ENCODE measurements around the gene PHEX.

Gene PHEX

DNA sequence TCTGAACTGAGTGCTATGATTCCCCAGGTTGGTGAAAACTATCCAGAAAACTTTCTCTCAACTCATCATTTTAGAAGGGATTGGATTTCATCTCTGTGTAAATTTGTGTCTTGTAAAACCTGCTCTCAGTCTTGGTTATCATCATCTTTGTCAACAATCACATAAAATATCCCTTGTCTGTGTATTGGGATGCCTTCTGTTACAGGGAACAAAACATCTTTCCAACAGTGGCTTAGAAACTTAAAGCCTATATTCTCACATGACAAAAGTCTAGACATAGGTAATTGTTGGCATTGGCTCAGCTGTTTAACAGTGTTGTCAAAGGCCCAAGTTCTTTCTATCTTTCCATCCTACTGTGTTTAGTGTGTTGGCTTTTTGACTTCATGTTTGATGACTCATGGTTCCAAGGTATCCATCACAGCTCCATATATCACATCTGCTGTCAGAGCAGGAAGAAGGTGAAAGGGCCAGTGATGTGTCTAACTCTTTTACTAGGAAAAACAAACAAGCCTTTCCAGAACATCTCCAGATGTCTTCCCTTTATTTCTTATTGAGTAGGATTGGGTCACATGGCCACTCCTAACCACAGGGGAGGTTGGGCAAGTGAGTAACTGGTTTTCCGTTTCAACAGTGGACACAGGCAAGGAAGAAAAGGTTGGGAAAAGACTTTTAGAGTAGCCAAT is 65.0 kb downstream of the PHEX start:
- Histone ChIP-seq H3K9me3 (ENCODE audit: insufficient read depth, low read length) (no peaks in the 10 kb centered on the region), H3K27me3 (ENCODE audit: low read depth, low read length) (no peaks in the 10 kb centered on the region), H3K36me3 (replicated peaks; ENCODE audit: low read depth, low read length) (no peaks in the 10 kb centered on the region), H3K9ac (ENCODE audit: low read length) (no peak overlapping the region), H3K79me2 (ENCODE audit: low read length) (no peaks in the 10 kb centered on the region), H4K20me1 (ENCODE audit: insufficient read depth, low read length) (no peaks in the 10 kb centered on the region), H2AFZ (ENCODE audit: low read depth, low read length) (no peak overlapping the region), H3K27ac (ENCODE audit: low read length) (no peak overlapping the region), H3K4me2 (ENCODE audit: low read length) (no peak overlapping the region), H3K4me1 (ENCODE audit: low read length) (no peaks in the 10 kb centered on the region), H3K4me3 (ENCODE audit: low read length) (no peak overlapping the region)
- no peak for TF ChIP-seq EZH2phosphoT487 (IDR thresholded peaks at IDR 0.05; ENCODE audit: low read depth)
- TF ChIP-seq, protein P1, sequence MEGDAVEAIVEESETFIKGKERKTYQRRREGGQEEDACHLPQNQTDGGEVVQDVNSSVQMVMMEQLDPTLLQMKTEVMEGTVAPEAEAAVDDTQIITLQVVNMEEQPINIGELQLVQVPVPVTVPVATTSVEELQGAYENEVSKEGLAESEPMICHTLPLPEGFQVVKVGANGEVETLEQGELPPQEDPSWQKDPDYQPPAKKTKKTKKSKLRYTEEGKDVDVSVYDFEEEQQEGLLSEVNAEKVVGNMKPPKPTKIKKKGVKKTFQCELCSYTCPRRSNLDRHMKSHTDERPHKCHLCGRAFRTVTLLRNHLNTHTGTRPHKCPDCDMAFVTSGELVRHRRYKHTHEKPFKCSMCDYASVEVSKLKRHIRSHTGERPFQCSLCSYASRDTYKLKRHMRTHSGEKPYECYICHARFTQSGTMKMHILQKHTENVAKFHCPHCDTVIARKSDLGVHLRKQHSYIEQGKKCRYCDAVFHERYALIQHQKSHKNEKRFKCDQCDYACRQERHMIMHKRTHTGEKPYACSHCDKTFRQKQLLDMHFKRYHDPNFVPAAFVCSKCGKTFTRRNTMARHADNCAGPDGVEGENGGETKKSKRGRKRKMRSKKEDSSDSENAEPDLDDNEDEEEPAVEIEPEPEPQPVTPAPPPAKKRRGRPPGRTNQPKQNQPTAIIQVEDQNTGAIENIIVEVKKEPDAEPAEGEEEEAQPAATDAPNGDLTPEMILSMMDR (IDR thresholded peaks at IDR 0.05; ENCODE audit: low read depth, low read length) = no peak

DNA sequence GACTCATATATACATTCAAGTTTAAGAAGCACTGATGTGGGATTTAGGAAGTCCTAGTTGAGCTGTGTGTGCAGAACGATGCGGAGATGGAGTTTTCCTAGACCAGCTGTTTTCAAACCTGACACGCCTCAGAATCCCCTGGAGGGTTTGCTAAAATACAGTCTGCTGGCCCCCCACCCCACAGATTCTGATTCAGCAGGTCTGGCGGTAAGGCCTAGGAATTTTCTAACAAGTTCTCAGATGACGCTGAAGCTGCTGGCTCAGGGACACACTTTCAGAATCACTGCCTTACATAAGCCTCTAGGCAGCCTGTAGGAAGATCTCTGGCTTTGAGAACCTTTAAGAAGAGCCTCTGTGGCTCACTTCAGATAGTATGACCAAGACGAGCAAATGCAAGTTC is 73.1 kb downstream of the PHEX start:
- no peaks in the 10 kb centered on the region for H3K79me2 ChIP-seq (ENCODE audit: low read length)
- H3K27ac ChIP-seq (ENCODE audit: low read length) = no peak overlapping the region
- no peaks in the 10 kb centered on the region for H3K27me3 ChIP-seq (ENCODE audit: low read depth, low read length)
- H3K4me3 ChIP-seq (ENCODE audit: low read length) = no peak overlapping the region
- TF ChIP-seq, protein P1 (IDR thresholded peaks at IDR 0.05; ENCODE audit: low read depth, low read length) = no peak
- TF ChIP-seq EZH2phosphoT487 (IDR thresholded peaks at IDR 0.05; ENCODE audit: low read depth) = no peak
- H3K9me3 ChIP-seq (ENCODE audit: insufficient read depth, low read length) = no peaks in the 10 kb centered on the region
- H2AFZ ChIP-seq (ENCODE audit: low read depth, low read length) = no peak overlapping the region
- H3K36me3 ChIP-seq (replicated peaks; ENCODE audit: low read depth, low read length) = no peaks in the 10 kb centered on the region
- H4K20me1 ChIP-seq (ENCODE audit: insufficient read depth, low read length) = no peaks in the 10 kb centered on the region
- H3K4me2 ChIP-seq (ENCODE audit: low read length) = no peak overlapping the region
- H3K9ac ChIP-seq (ENCODE audit: low read length) = no peak overlapping the region
- no peaks in the 10 kb centered on the region for H3K4me1 ChIP-seq (ENCODE audit: low read length)

DNA sequence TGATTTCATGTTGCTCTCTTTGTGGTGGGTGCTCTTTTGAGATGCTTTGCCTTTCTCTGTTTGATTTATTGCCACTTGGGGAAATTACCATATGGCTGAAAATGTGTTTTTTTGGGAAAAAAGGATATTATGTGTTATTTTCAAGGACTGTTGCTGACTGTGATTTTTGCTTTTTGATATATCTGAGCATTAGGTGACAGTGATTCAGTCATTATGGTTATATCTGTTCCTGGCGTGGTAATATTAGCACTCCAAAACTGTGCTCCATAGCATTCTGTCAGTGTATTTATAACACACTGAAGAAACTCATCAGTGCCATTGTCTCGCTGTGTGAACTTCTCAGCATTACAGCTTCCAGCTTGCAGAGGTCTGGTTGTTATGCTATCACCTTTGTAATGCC is 73.8 kb downstream of the PHEX start:
- Histone ChIP-seq H3K27me3 (ENCODE audit: low read depth, low read length) (no peaks in the 10 kb centered on the region), H3K4me2 (ENCODE audit: low read length) (no peak overlapping the region), H2AFZ (ENCODE audit: low read depth, low read length) (no peak overlapping the region), H3K4me3 (ENCODE audit: low read length) (no peak overlapping the region), H3K9me3 (ENCODE audit: insufficient read depth, low read length) (no peaks in the 10 kb centered on the region), H3K79me2 (ENCODE audit: low read length) (no peaks in the 10 kb centered on the region), H3K36me3 (replicated peaks; ENCODE audit: low read depth, low read length) (no peaks in the 10 kb centered on the region), H3K4me1 (ENCODE audit: low read length) (no peaks in the 10 kb centered on the region), H3K9ac (ENCODE audit: low read length) (no peak overlapping the region), H3K27ac (ENCODE audit: low read length) (no peak overlapping the region), H4K20me1 (ENCODE audit: insufficient read depth, low read length) (no peaks in the 10 kb centered on the region)
- TF ChIP-seq, protein P1 (IDR thresholded peaks at IDR 0.05; ENCODE audit: low read depth, low read length) = no peak
- no peak for TF ChIP-seq EZH2phosphoT487 (IDR thresholded peaks at IDR 0.05; ENCODE audit: low read depth)

DNA sequence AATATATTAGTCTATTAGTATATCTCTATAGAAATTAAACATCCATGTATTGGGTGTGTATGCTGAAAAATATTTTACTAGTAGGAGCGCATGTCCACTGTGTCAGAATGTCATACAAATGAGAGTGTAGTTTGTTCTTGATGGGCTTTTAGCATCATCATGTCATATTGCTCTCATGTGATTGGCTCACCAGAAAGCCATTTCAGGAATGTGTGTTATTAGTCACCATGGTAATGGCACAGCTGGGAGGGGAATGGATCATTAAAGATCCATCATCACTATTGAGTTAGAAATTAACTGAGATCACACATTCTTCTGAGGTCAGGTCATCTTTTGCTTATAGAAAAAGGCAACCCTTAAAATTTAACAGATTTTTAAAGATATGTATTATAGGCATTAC is 77.3 kb downstream of the PHEX start:
- no peaks in the 10 kb centered on the region for H3K27me3 ChIP-seq (ENCODE audit: low read depth, low read length)
- H3K9me3 ChIP-seq (ENCODE audit: insufficient read depth, low read length) = no peaks in the 10 kb centered on the region
- no peaks in the 10 kb centered on the region for H3K36me3 ChIP-seq (replicated peaks; ENCODE audit: low read depth, low read length)
- H3K4me3 ChIP-seq (ENCODE audit: low read length) = no peak overlapping the region
- H3K4me1 ChIP-seq (ENCODE audit: low read length) = no peaks in the 10 kb centered on the region
- no peaks in the 10 kb centered on the region for H4K20me1 ChIP-seq (ENCODE audit: insufficient read depth, low read length)
- H3K4me2 ChIP-seq (ENCODE audit: low read length) = no peak overlapping the region
- H3K79me2 ChIP-seq (ENCODE audit: low read length) = no peaks in the 10 kb centered on the region
- H2AFZ ChIP-seq (ENCODE audit: low read depth, low read length) = no peak overlapping the region
- H3K27ac ChIP-seq (ENCODE audit: low read length) = no peak overlapping the region
- H3K9ac ChIP-seq (ENCODE audit: low read length) = no peak overlapping the region
- TF ChIP-seq, protein P1 (IDR thresholded peaks at IDR 0.05; ENCODE audit: low read depth, low read length) = no peak

Measured in OCI-LY3 (cell line).